GM13976 (cell line): ENCODE data around the gene STAB1.

Experiments
- DNase-seq: peaks from one replicate; pipeline ENCODE4 v3.0.0; 2012; ENCODE audit warnings: low spot score
- CTCF ChIP-seq: IDR thresholded peaks from 2 replicates; pipeline ENCODE4 v1.5.1; 2012; ENCODE audit warnings: borderline replicate concordance, mild to moderate bottlenecking; ENCODE audit not compliant: insufficient read depth; ENCODE audit errors: extremely low read depth, missing control alignments, control extremely low read depth
- in situ Hi-C: fragments of 300-500 bp; cut with MboI; formaldehyde crosslinking; loops from one replicate; pipeline ENCODE4 v1.12.0; 2022; ENCODE audit warnings: low sequenced_read_pairs, mixed read lengths, inconsistent platforms; ENCODE audit not compliant: unreplicated experiment

STAB1 gene

DNA sequence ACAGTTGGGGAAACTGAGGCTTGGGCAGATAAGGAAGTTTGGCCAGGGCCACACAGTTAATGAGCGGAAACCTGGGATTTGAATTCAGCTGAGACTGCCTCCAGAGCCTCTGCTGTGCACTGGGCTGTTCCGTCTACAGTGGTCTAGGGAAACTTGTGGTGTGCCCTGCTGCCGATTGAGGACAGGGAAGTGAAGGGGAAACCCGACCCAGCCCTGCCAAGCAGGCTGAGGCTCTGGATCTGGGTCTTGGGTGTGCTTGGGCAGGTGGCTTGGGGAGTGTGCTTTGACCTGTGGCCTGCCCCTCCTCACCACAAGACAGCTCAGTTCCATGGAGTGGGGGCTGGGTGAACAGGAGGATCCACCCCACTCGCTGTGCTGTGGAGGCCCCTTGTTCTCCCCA lies 22.1 kb upstream of the STAB1 start:
- no peak for TF ChIP-seq CTCF
- in situ Hi-C loops: no loop called here
- DNase-seq: no peak

- TF ChIP-seq CTCF: no peak
- in situ Hi-C loops: no loop called here
- no peak for DNase-seq
Observed at GRCh38 chr3:52477076-52477795, 17.9 kb upstream of the STAB1 start.

GRCh38 chr3:52477796-52478095 lies 17.4 kb upstream of the STAB1 start:
- no peak for TF ChIP-seq CTCF
- DNase-seq: no peak
- in situ Hi-C loops: no loop called here

GRCh38 chr3:52479037-52479876 lies 15.9 kb upstream of the STAB1 start:
- TF ChIP-seq CTCF: no peak
- no peak for DNase-seq
- in situ Hi-C loops: no loop called here

- no peak for TF ChIP-seq CTCF
- no peak for DNase-seq
- in situ Hi-C loops: no loop called here
Observed at GRCh38 chr3:52479877-52480575, 15.1 kb upstream of the STAB1 start.

GRCh38 chr3:52480768-52481715 lies 14.1 kb upstream of the STAB1 start:
- in situ Hi-C loops: no loop called here
- DNase-seq: no peak
- no peak for TF ChIP-seq CTCF
